ENCODE results near the gene EYA4.

Gene EYA4

GRCh38 chr6:133467231-133467981, 226.2 kb downstream of the EYA4 start:
- DNase-seq = no peak

GRCh38 chr6:133467982-133468380, 226.8 kb downstream of the EYA4 start:
- DNase-seq = no peak

DNA sequence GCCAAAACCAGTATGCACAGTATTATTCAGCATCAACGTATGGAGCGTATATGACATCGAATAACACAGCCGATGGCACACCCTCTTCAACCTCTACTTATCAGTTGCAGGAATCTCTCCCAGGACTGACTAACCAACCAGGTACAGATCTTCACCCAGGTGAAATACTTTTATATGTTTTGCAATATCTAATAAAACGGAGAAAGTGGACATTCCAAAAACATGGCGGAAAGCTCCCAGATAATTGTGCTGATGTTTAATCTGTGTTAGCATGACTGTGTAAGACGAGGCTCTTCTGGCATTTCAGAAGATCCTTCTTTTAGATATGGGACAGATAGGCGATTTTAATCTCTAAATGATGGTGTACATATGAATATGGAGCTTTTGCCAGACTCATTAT, 227.4 kb downstream of the EYA4 start:
- DNase-seq = no peak

DNA sequence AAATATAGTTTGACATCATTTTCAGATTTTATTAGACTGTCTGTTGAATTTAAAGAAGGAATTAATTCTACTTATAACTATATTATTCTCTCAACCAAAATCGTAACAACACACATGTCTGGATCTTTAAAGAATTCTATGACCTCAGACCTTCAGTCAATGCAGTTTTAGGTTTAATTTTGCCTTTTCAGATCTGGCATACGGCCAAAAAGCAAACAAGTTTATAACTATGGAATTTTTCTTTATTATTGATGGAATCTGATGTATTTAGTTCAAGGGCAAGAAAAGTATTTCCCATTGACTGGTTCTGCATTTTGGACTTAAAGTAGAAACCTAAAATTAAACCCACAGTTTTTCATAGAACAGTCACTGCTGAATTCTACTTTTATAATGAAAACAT, 233.4 kb downstream of the EYA4 start:
- DNase-seq = no peak

GRCh38 chr6:133478673-133479072, 237.5 kb downstream of the EYA4 start:
- DNase-seq = no peak

DNA sequence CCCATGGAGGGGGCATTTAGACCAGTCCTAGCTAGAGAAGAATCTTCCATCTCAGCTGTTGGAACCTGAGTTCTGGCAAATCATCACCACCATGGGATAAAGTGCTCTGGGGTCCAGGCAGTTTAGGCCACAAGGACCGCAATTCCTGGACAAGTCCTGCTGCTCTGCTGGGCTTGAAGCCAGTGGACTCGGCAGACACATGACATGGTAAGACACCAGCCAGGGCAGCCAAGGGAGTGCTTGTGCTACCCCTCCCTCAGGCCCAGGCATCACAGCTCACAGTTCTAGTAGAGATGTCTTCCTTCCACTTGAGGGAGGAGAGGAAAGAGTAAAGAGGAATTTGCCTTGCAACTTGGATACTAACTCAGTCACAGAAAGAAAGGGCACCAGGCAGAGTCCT, 246.0 kb downstream of the EYA4 start:
- DNase-seq = no peak

- DNase-seq = no peak
Observed at GRCh38 chr6:133495205-133495903, 254.2 kb downstream of the EYA4 start.

GRCh38 chr6:133499662-133500061, 258.5 kb downstream of the EYA4 start:
- DNase-seq = no peak

DNA sequence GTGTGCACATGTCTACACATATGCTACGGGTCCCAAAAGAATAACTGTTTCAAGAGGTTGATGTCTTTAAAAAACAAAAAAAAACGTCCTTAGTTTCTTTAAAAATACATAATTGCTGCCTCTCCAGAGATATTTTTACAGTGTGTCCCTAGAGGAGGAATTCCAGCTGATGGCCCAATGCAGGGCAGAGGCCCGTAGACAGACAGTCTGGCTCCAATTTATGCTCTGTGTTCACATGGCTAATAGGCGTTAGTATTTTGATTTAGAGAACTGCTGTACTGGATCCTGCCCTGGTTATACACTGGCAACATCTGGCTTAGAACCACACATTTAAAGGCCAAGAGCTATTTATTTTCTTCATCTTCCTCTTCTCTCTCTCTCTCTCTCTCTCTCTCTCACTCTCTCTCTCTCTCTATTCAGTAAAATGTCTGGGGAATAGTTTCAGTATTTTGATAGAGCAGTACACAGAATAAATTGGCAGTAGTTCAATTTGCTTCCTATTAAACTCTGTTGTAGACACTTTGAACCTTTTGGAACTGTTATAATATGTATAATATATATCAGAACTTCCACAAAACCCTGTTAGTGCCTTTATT, 260.6 kb downstream of the EYA4 start:
- no peak for DNase-seq

- DNase-seq = no peak
Observed at GRCh38 chr6:133502441-133503335, 261.5 kb downstream of the EYA4 start.

DNA sequence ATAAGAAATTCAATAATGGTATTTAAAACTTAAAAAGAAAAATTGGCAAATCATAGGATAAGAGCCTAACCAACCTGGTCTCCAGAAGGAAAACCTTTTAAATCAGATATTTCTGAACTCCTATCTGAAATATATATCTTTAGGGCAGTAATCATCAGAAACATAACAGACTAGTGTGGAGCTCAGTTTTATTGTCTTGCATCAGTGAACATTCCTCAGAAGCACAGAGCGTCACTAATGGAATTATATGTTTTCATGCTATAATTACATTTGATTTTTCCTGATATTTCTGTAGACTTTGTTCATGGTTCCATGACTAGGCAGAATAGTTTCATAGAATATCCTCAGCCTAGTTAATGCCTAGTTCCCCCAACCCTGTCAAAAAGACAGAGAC, 262.2 kb downstream of the EYA4 start:
- DNase-seq = no peak

- no peak for DNase-seq
Observed at GRCh38 chr6:133504158-133504557, 263.0 kb downstream of the EYA4 start.

DNA sequence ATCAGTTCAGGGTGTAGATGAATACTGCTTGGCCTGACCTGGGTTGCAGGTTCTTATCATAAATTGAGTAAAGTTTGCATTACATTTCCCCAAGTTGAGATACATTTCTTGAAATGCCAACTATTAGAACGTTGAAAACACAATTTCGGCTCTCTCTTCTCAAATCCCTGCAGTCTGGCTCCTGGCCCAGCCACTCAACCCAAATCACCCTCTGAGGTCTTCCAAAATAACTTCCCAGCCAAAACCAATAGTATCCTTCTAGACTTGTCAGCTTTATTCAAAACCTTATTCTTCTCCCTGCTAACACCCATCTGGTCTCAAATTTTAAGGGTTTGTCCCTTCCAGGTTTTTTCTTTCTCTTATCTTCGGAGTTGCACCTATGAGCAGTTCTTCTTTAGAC, 263.6 kb downstream of the EYA4 start:
- DNase-seq = no peak

DNA sequence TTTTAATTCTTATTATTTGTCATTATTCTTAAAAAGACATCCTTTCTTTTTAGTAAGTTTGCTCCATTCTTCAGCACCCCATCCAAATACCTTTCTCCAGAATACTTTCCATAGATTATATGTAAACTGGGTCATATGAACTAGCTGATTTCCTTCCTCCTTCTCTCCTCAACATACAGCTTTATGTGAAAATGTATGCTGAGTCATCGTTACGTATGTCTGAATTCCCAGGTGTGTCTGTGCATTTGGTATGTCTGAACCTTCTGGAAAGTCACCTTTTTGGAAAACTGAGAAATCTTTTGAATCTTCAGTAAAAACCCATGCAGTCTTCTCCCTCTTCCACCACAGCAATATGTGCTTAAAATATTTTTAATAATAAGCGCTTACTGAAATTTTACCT, 264.5 kb downstream of the EYA4 start:
- no peak for DNase-seq

GRCh38 chr6:133512410-133513016, 271.4 kb downstream of the EYA4 start:
- no peak for DNase-seq

DNA sequence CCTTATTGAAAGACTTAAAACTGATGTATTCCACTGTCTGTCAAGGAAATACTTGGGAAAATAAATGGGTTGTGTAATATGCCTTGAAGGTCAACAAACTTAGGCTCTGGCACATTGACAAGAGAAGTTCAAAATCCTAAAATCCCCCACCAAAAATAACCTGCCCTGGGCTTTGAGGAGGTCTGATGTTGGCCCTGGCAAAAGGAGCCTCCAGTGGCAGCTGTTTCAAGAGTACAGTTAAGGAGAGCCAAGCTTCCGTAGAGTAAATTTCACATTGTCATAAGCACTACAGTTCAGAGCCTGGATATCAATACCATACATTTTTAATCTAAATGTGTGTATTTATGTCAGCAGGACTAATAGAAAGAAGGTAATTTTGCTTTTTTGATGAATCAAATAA, 282.7 kb downstream of the EYA4 start:
- DNase-seq = no peak

DNA sequence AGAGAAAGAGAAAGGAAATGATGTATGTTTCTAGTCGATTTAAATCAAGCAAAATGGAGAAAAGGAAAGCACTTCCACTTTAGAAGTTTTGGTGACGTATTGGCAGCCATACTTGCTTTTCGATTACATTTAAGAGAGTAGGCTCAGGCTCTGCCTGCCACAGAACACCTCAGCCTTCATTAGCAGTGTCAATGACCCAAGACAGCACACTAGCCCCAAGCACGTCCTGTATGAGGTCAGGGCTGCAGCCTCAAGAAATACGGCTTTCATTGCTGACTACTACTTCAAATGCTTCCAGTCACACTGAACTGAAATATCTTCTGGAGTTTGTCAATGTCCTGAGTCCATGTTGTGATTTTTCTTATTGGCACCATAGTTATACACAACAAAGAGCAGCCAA, 285.3 kb downstream of the EYA4 start:
- no peak for DNase-seq

GRCh38 chr6:133528566-133528965, 287.4 kb downstream of the EYA4 start:
- DNase-seq = no peak

GRCh38 chr6:133532908-133533307, 291.8 kb downstream of the EYA4 start:
- no peak for DNase-seq

GRCh38 chr6:133539502-133540259, 298.5 kb downstream of the EYA4 start:
- no peak for DNase-seq

DNA sequence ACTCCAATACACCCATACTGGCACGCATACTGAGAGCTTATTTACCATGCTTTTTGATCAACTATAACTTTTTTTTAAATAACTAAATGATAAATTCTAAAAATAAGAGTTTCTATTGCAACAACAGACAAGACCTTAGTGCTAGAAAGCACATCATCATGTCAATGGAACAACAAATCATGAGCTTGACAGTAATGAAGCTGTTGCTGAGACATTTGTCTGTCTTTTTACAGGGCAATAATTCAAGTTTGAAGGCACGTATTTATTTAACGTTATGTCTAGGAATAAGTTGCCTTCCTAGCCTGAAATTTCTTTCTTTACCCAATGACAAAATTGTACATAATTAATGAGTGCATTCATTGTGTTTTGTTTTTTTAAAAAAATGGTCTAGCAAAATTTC, 299.2 kb downstream of the EYA4 start:
- no peak for DNase-seq

GRCh38 chr6:133541040-133541439, 299.9 kb downstream of the EYA4 start:
- no peak for DNase-seq
